HG03378 (cell line): ENCODE results near the gene TMX4.
"Not testable (repeated sequence)": the region's sequence is repeated elsewhere in the genome, so short reads cannot be mapped to it uniquely, and the experiment has no call there.

Source experiments
- ATAC-seq: cut with Tn5 transposase; IDR thresholded peaks from one replicate; pipeline ENCODE4 v1.9.1; 2021; ENCODE audit warnings: mild to moderate bottlenecking, moderate library complexity; ENCODE audit not compliant: unreplicated experiment

Gene TMX4

GRCh38 chr20:8019246-8019997, at the start of gene TMX4:
TMX4 (minus strand) TSS chr20:8019761; CDS start chr20:8019613, 148 bp downstream.
- ATAC-seq = peak; percentile 80

GRCh38 chr20:8067082-8067481, 47.5 kb upstream of the TMX4 start:
- no peak for ATAC-seq

- no peak for ATAC-seq
Measured at GRCh38 chr20:8066662-8067061, 47.1 kb upstream of the TMX4 start.

GRCh38 chr20:8065691-8066090, 46.1 kb upstream of the TMX4 start:
- ATAC-seq = no peak

GRCh38 chr20:8062756-8063155, 43.2 kb upstream of the TMX4 start:
- no peak for ATAC-seq

GRCh38 chr20:8061861-8062518, 42.4 kb upstream of the TMX4 start:
- no peak for ATAC-seq

GRCh38 chr20:8060977-8061376, 41.4 kb upstream of the TMX4 start:
- ATAC-seq = no peak

GRCh38 chr20:8057871-8058270, 38.3 kb upstream of the TMX4 start:
- ATAC-seq = no peak

- ATAC-seq = no peak
Measured at GRCh38 chr20:8055096-8055495, 35.5 kb upstream of the TMX4 start.

- no peak for ATAC-seq
Measured at GRCh38 chr20:8050157-8050837, 30.7 kb upstream of the TMX4 start.

- ATAC-seq = no peak
Measured at GRCh38 chr20:8049310-8049709, 29.7 kb upstream of the TMX4 start.

- no peak for ATAC-seq
Measured at GRCh38 chr20:8045946-8046345, 26.4 kb upstream of the TMX4 start.

GRCh38 chr20:8043687-8044282, 24.2 kb upstream of the TMX4 start:
- ATAC-seq = peak; percentile 80

- ATAC-seq = no peak
Measured at GRCh38 chr20:8039042-8039441, 19.5 kb upstream of the TMX4 start.

- no peak for ATAC-seq
Measured at GRCh38 chr20:8036771-8037170, 17.2 kb upstream of the TMX4 start.

- no peak for ATAC-seq
Measured at GRCh38 chr20:8033151-8033841, 13.7 kb upstream of the TMX4 start.

- ATAC-seq = no peak
Measured at GRCh38 chr20:8032499-8032898, 12.9 kb upstream of the TMX4 start.

- not testable (repeated sequence) for ATAC-seq
Measured at GRCh38 chr20:8031539-8031938, 12.0 kb upstream of the TMX4 start.

GRCh38 chr20:8021541-8022269, 2.1 kb upstream of the TMX4 start:
- ATAC-seq = no peak
